DMS79 (cell line): Measurements from ENCODE around the gene AP4E1.
"Not testable (repeated sequence)": the region's sequence is repeated elsewhere in the genome, so short reads cannot be mapped to it uniquely, and the experiment has no call there.

Source experiments
- DNase-seq: peaks from one replicate; lab custom pipeline; 2025; lab: John Stamatoyannopoulos, UW

Gene AP4E1

GRCh38 chr15:50950745-50951144, 42.3 kb downstream of the AP4E1 start:
- not testable (repeated sequence) for DNase-seq

- no peak for DNase-seq
Measured at GRCh38 chr15:50953302-50953701, 44.8 kb downstream of the AP4E1 start.

GRCh38 chr15:50954837-50955236, 46.4 kb downstream of the AP4E1 start:
- not testable (repeated sequence) for DNase-seq

GRCh38 chr15:50959717-50960116, 51.2 kb downstream of the AP4E1 start:
- DNase-seq = no peak

GRCh38 chr15:50964075-50964474, 55.6 kb downstream of the AP4E1 start:
- DNase-seq = no peak

- no peak for DNase-seq
Measured at GRCh38 chr15:50968353-50968752, 59.9 kb downstream of the AP4E1 start.

GRCh38 chr15:50970524-50970923, 62.0 kb downstream of the AP4E1 start:
- no peak for DNase-seq

GRCh38 chr15:50971115-50971514, 62.6 kb downstream of the AP4E1 start:
- no peak for DNase-seq

- no peak for DNase-seq
Measured at GRCh38 chr15:50971542-50971941, 63.1 kb downstream of the AP4E1 start.

- DNase-seq = no peak
Measured at GRCh38 chr15:50973605-50974004, 65.1 kb downstream of the AP4E1 start.

- no peak for DNase-seq
Measured at GRCh38 chr15:50977162-50977561, 68.7 kb downstream of the AP4E1 start.

- no peak for DNase-seq
Measured at GRCh38 chr15:50978580-50978979, 70.1 kb downstream of the AP4E1 start.

GRCh38 chr15:50979041-50979440, 70.6 kb downstream of the AP4E1 start:
- no peak for DNase-seq

GRCh38 chr15:50993598-50993997, 85.1 kb downstream of the AP4E1 start:
- DNase-seq = no peak

GRCh38 chr15:50996641-50997040, 88.2 kb downstream of the AP4E1 start:
- no peak for DNase-seq

GRCh38 chr15:50997371-50998051, 89.0 kb downstream of the AP4E1 start:
- no peak for DNase-seq

- no peak for DNase-seq
Measured at GRCh38 chr15:51004103-51004551, 95.6 kb downstream of the AP4E1 start.

- DNase-seq = no peak
Measured at GRCh38 chr15:51006336-51006985, 98.0 kb downstream of the AP4E1 start.

- no peak for DNase-seq
Measured at GRCh38 chr15:51007131-51007666, 98.7 kb downstream of the AP4E1 start.

- no peak for DNase-seq
Measured at GRCh38 chr15:51011212-51011611, 102.7 kb downstream of the AP4E1 start.

GRCh38 chr15:51016615-51017014, 108.1 kb downstream of the AP4E1 start:
- DNase-seq = no peak

GRCh38 chr15:51022206-51022605, 113.7 kb downstream of the AP4E1 start:
- no peak for DNase-seq

- no peak for DNase-seq
Measured at GRCh38 chr15:51023499-51023898, 115.0 kb downstream of the AP4E1 start.
